ENCODE results near the gene AFF3.

Gene AFF3

DNA sequence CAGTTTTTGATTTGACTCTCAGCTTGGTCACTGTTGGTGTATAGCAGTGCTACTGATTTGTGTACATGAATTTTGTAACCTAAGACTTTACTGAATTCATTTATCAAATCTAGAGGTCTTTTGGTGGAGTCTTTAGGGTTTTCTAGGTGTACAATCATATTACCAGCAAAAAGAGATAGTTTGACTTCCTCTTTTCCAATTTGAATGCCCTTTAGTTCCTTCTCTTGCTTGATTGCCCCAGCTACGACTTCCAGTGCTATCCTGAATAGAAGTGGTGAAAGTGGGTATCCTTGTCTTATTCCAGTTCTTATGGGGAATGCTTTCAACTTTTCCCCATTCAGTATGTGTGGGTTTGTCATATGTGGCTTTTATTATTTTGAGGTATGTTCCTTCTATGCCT, 339.7 kb downstream of the AFF3 start:
- TF ChIP-seq YY1 (IDR thresholded peaks at IDR 0.05; ENCODE audit: low read depth) (no peak), TAF1 (IDR thresholded peaks at IDR 0.05; ENCODE audit: low read depth) (no peak), CEBPB (IDR thresholded peaks at IDR 0.05) (no peak), TCF12 (IDR thresholded peaks at IDR 0.05; ENCODE audit: low read depth) (no peak), NFIC (IDR thresholded peaks at IDR 0.05) (no peak), CREB1 (IDR thresholded peaks at IDR 0.05; ENCODE audit: low read depth) (no peak)
- TF ChIP-seq, protein P1, sequence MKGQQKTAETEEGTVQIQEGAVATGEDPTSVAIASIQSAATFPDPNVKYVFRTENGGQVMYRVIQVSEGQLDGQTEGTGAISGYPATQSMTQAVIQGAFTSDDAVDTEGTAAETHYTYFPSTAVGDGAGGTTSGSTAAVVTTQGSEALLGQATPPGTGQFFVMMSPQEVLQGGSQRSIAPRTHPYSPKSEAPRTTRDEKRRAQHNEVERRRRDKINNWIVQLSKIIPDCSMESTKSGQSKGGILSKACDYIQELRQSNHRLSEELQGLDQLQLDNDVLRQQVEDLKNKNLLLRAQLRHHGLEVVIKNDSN (IDR thresholded peaks at IDR 0.05) = no peak
- TF ChIP-seq, protein P2, sequence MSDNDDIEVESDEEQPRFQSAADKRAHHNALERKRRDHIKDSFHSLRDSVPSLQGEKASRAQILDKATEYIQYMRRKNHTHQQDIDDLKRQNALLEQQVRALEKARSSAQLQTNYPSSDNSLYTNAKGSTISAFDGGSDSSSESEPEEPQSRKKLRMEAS (IDR thresholded peaks at IDR 0.05) = no peak

DNA sequence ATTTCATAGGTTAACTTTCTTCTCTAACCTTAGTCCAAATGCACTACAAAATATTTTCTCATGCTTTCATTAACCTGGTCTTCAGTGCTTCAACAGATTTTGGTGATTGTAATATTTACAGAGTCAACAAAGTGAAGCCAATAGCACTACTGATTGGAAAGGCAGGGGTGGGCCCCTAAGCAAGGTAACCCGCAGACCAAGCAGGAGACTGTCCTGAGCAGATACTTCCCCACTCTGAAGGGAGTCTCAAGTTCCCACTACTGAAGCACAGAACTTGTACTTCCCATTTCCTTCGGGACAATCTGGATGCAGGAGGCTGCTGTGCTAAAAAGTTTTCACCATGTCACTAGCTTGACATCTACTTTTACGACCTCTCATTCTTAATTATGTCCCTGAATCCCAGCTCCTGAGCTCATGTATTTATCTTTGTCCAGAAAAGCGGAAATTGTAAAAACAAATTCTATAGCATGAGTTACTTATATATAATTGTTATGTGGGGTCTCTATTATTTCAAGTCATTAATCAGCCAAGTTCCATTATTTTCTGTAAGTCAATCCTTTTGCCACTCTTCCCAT, 341.0 kb downstream of the AFF3 start:
- TF ChIP-seq ZBTB7A (IDR thresholded peaks at IDR 0.05; ENCODE audit: low read depth) (no peak), RAD21 (IDR thresholded peaks at IDR 0.05; ENCODE audit: low read depth) (no peak), NFIC (IDR thresholded peaks at IDR 0.05) (no peak), TAF1 (IDR thresholded peaks at IDR 0.05; ENCODE audit: low read depth) (no peak), YY1 (IDR thresholded peaks at IDR 0.05; ENCODE audit: low read depth) (no peak), EGR1 (IDR thresholded peaks at IDR 0.05) (no peak), TEAD4 (IDR thresholded peaks at IDR 0.05) (no peak), CREB1 (IDR thresholded peaks at IDR 0.05; ENCODE audit: low read depth) (no peak), EP300 (IDR thresholded peaks at IDR 0.05; ENCODE audit: borderline replicate concordance) (no peak), FOXM1 (IDR thresholded peaks at IDR 0.05; ENCODE audit: borderline replicate concordance, low read depth) (no peak), CEBPB (IDR thresholded peaks at IDR 0.05) (no peak), TCF12 (IDR thresholded peaks at IDR 0.05; ENCODE audit: low read depth) (no peak)
- TF ChIP-seq, protein P1 (IDR thresholded peaks at IDR 0.05) = no peak
- TF ChIP-seq, protein P3, sequence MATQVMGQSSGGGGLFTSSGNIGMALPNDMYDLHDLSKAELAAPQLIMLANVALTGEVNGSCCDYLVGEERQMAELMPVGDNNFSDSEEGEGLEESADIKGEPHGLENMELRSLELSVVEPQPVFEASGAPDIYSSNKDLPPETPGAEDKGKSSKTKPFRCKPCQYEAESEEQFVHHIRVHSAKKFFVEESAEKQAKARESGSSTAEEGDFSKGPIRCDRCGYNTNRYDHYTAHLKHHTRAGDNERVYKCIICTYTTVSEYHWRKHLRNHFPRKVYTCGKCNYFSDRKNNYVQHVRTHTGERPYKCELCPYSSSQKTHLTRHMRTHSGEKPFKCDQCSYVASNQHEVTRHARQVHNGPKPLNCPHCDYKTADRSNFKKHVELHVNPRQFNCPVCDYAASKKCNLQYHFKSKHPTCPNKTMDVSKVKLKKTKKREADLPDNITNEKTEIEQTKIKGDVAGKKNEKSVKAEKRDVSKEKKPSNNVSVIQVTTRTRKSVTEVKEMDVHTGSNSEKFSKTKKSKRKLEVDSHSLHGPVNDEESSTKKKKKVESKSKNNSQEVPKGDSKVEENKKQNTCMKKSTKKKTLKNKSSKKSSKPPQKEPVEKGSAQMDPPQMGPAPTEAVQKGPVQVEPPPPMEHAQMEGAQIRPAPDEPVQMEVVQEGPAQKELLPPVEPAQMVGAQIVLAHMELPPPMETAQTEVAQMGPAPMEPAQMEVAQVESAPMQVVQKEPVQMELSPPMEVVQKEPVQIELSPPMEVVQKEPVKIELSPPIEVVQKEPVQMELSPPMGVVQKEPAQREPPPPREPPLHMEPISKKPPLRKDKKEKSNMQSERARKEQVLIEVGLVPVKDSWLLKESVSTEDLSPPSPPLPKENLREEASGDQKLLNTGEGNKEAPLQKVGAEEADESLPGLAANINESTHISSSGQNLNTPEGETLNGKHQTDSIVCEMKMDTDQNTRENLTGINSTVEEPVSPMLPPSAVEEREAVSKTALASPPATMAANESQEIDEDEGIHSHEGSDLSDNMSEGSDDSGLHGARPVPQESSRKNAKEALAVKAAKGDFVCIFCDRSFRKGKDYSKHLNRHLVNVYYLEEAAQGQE (IDR thresholded peaks at IDR 0.05; ENCODE audit: low read depth) = no peak
- TF ChIP-seq, protein P2 (IDR thresholded peaks at IDR 0.05) = no peak

DNA sequence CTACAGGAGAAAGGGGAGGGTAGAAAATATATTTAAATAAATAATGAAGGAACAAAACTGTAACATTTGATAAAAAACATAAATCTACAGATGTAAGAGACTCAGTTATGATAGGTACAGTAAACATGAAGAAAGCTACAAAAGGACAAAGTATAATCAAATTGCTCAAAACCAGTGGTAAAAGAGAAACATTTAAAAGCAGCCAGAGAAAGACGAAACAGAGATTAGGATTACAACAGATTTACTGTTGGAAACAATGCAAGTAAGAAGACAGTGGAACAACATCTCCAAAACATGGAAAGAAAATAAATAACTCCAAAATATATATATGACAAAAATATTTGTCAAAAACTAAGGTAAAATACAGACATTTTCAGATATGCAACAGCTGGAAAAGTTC, 344.9 kb downstream of the AFF3 start:
- no peak for TF ChIP-seq TCF12 (IDR thresholded peaks at IDR 0.05; ENCODE audit: low read depth)
- TF ChIP-seq NFIC (IDR thresholded peaks at IDR 0.05) = no peak
- TF ChIP-seq, protein P1 (IDR thresholded peaks at IDR 0.05) = no peak
- no peak for TF ChIP-seq RAD21 (IDR thresholded peaks at IDR 0.05; ENCODE audit: low read depth)
- no peak for TF ChIP-seq CREB1 (IDR thresholded peaks at IDR 0.05; ENCODE audit: low read depth)
- TF ChIP-seq TAF1 (IDR thresholded peaks at IDR 0.05; ENCODE audit: low read depth) = no peak
- TF ChIP-seq EP300 (IDR thresholded peaks at IDR 0.05; ENCODE audit: borderline replicate concordance) = no peak

DNA sequence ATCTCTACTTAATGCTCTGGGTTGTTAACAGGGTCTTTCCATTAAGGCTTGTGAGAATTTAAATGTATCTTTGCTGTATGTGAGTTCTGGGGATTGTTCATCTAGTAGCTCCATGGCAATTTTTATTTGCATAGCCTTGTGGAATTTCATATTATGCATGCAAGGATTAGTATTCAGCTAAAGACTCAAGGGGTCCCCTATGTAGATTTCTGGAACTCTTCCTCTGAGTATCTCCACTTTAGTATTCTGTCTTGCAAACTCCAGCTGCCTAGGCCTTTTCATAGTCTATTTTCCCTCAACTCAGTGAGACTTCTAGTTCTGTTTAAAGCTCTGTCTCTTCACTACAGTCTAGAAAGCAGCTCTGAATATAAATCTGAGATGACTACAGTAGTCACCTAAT, 348.0 kb downstream of the AFF3 start:
- TF ChIP-seq TEAD4 (IDR thresholded peaks at IDR 0.05) (no peak), EGR1 (IDR thresholded peaks at IDR 0.05) (no peak), TCF12 (IDR thresholded peaks at IDR 0.05; ENCODE audit: low read depth) (no peak), EP300 (IDR thresholded peaks at IDR 0.05; ENCODE audit: borderline replicate concordance) (no peak), CREB1 (IDR thresholded peaks at IDR 0.05; ENCODE audit: low read depth) (no peak), ZBTB7A (IDR thresholded peaks at IDR 0.05; ENCODE audit: low read depth) (no peak), TAF1 (IDR thresholded peaks at IDR 0.05; ENCODE audit: low read depth) (no peak), RAD21 (IDR thresholded peaks at IDR 0.05; ENCODE audit: low read depth) (no peak), CEBPB (IDR thresholded peaks at IDR 0.05) (no peak), NFIC (IDR thresholded peaks at IDR 0.05) (no peak), YY1 (IDR thresholded peaks at IDR 0.05; ENCODE audit: low read depth) (no peak)
- TF ChIP-seq, protein P2 (IDR thresholded peaks at IDR 0.05) = no peak
- TF ChIP-seq, protein P1 (IDR thresholded peaks at IDR 0.05) = no peak
- TF ChIP-seq, protein P3 (IDR thresholded peaks at IDR 0.05; ENCODE audit: low read depth) = no peak

DNA sequence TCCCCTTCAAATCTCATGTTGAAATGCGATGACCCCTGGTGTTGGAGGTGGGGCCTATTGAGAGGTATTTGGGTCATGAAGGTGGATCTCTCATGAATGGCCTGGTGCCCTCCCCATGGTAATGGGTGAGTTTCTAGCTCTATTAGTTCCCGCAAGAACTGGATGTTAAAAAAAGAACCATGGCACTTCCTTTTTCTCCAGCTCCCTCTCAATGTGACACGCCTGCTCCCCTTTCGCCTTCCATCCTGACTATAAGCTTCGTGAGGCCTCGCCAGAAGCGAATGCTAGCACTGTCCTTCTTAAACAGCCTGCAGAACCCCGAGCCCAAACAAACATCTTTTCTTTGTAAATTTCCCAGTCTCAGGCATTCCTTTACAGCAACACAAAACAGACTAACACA, 349.4 kb downstream of the AFF3 start:
- TF ChIP-seq CREB1 (IDR thresholded peaks at IDR 0.05; ENCODE audit: low read depth) = no peak
- no peak for TF ChIP-seq ZBTB7A (IDR thresholded peaks at IDR 0.05; ENCODE audit: low read depth)
- TF ChIP-seq CEBPB (IDR thresholded peaks at IDR 0.05) = no peak

Measured in Ishikawa (cell line).